ENCODE results near the gene MRM3.
"Not testable (repeated sequence)": the region's sequence is repeated elsewhere in the genome, so short reads cannot be mapped to it uniquely, and the experiment has no call there.

The MRM3 gene, protein sequence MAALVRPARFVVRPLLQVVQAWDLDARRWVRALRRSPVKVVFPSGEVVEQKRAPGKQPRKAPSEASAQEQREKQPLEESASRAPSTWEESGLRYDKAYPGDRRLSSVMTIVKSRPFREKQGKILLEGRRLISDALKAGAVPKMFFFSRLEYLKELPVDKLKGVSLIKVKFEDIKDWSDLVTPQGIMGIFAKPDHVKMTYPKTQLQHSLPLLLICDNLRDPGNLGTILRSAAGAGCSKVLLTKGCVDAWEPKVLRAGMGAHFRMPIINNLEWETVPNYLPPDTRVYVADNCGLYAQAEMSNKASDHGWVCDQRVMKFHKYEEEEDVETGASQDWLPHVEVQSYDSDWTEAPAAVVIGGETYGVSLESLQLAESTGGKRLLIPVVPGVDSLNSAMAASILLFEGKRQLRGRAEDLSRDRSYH

DNA sequence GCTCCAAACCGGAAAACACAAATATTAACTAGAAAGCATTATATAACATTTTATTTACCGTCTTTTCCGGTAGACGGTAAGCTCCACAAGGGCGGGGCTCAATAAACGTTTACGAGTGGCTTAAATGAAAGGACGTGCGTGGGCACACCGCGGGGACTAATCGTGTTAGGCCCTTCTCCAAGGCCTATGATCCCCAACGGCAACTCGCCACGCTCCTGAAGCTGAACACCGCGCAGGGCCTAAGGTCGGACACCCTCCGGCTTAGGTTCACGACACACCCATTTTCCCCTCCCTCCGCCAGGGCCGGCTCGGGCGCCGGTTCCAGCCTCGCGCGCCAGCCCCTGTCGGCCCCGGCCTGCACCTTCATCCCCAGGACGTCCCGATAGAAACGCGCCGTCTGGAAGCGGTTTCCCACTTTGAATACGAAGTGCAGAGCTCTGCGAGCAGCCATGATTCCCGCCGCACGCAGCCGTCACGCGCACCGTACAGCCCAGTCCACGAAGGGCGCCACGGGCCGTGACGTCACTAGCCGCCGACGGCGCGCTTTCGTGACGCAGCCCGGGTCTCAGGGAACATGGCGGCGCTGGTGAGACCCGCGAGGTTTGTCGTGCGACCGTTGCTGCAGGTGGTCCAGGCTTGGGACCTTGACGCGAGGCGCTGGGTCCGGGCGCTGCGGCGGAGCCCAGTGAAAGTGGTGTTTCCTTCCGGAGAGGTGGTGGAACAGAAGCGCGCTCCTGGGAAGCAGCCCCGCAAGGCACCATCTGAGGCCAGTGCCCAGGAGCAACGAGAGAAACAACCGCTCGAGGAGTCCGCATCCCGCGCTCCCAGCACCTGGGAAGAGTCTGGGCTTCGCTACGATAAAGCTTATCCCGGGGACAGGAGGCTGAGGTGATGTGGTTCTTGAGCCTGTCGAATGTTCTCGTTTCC lies at the start of gene MRM3, which contains the start of gene GLOD4:
MRM3 (plus strand) TSS at position 549 of the 927 bp plus-strand sequence; CDS start at position 575, 26 bp downstream.
GLOD4 (minus strand) TSS at position 476 of the 927 bp plus-strand sequence; CDS start at position 451, 25 bp downstream.
- peak; percentile 52 for DNase-seq (ENCODE audit: low read depth)

DNA sequence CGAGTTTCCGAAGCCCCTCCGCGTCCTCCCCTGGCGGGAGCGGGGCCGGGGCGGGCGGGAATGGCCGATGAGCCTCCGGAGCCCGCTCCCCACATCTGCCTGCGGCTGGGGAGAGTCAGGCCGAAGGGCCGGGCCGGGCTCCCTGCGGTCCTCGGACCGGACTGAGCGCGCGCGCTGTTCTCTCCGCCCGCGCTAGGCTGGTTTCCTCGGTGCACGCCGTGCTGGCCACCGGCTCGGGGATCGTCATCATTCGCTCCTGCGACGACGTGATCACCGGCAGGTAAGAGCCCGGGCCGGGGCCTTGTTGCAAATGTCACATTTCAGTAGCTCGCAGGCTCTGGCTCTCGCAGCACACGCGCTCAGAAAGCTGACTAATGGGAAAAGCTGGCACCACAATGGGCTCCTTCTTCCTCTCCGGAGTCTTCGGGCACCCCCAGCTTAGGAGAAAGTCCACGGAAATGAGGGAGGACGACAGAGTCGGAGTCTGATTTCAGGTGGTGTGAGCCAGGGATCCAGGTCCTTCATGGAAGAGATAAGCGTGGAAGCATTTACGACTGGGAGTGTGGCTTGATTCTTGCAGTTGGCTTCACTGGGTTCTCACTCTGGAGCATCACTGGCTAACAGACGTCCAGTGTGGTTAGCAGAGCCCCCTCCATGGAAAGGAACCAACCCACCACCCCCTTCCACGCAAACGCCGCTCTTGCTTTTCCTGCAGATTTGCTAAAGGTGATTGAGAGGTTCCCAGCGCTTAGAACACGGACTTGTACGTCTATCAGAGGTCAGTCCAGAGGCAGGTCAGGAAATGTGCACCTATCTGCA lies 49.0 kb upstream of the MRM3 start:
- no peak for DNase-seq (ENCODE audit: low read depth)
- H3K4me3 ChIP-seq (ENCODE audit: low read depth, low read length), result peak overlapping the region; percentile 70

More for the DNA sequence above, at the start of gene MRM3, which contains the start of gene GLOD4:
- H3K4me3 ChIP-seq (ENCODE audit: low read depth, low read length), result peak within 1 kb of the TSS; percentile 98

DNA sequence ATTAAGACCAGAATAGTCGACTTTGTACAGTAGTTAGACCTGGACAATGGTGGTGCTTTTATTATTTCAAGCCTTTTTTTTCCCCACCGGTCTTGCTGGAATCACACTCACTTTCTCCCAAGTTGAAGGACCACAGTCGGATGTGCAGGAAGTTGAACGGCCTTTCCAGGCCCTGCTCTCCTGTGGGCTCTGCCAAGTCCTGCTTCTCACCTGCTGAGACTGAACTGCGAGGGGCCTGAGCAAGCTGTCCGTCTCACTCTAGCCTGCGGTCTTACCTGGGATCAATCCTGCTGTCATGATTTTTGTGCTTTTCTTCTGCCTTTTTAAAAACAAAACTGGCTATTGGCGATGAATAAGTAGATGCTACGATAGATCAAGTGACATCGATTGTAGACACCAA lies 48.4 kb upstream of the MRM3 start:
- DNase-seq (ENCODE audit: low read depth), result no peak
- H3K4me3 ChIP-seq (ENCODE audit: low read depth, low read length), result peak overlapping the region; percentile 70

GRCh38 chr17:737561-738113 lies 44.5 kb upstream of the MRM3 start:
- DNase-seq (ENCODE audit: low read depth), result no peak

DNA sequence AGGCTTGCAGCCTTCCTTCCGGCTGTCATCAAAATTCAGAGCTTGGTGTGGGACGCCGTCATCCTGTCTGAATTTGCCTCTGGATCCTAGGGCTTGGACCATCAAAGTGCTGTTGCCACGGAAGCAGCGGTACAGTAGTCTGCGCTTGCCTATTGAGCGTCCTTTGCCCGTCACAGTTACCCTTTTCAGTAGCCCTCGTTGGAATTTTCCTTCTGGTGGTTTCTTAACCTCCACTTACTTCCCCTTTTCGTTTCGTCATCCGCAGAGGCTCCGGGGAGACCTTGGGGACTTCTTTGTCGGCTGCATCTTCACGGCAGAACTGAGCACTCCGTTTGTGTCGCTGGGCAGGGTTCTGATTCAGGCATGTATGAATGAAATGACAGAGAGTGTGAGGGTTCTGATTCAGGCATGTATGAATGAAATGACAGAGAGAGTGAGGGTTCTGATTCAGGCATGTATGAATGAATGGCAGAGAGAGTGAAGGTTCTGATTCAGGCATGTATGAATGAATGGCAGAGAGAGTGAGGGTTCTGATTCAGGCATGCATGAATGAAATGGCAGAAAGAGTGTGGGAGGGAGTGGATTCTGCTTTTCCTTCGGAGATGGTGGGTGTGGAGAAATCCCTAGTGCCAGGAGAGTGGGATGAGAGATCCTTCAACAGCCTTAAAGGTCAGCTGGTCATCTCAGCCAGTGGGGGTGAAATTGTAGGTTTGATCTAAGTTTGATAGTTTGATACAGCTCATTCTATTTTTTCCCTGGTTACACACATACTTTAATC lies 41.7 kb upstream of the MRM3 start:
- no peak overlapping the region for H3K4me3 ChIP-seq (ENCODE audit: low read depth, low read length)
- no peak for DNase-seq (ENCODE audit: low read depth)

More at GRCh38 chr17:737561-738113, 44.5 kb upstream of the MRM3 start:
- H3K4me3 ChIP-seq (ENCODE audit: low read depth, low read length), result no peak overlapping the region

DNA sequence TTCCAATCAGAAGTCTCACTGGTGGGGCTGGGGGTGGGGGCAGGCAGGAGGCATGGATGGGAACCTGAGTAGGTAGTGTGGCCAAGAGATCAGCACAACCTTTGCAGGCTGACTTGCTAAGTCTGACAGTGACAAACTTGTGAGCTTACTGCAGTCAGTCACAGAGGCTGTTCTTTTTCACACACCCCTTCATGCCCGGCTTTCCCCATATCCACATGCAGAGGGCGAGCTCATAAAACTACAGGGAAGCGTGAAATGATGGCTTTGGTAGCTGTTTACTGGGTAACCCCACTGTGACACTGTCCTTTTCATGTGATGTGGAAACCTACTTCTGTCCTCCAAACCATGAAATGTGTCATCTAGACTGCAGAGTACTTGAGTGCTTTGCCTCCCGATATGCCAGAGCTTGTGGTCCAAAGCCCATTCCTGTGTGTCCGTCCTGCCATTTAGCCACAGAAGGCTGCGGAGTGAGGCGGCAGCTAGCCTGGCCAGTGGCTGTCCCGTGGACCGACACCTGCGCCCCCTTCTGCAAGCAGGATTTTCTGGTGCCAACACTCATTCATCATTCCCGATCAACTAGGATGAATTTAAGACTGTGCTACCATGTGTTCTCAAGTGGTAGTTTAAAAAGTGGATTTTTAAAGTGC lies 39.9 kb upstream of the MRM3 start:
- no peak overlapping the region for H3K4me3 ChIP-seq (ENCODE audit: low read depth, low read length)
- DNase-seq (ENCODE audit: low read depth), result no peak

DNA sequence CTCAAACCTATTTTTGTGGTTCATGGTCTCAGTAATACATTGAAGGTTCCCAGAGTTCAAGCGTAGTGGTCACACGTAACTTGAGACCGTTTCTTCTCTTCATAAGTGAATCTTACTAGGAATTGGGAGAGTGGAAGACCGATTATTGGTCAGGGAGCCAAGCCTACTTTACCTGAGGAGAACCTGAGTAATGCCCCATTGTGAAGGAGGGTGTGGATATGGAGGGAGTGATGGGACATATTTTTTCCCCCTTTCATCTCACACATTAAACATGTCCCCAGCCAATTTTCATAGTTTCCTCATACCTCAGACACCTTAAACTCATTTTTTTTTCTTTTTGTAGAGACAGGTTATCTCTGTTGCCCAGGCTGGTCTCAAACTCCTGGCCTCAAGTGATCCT lies 39.0 kb upstream of the MRM3 start:
- DNase-seq (ENCODE audit: low read depth), result no peak
- H3K4me3 ChIP-seq (ENCODE audit: low read depth, low read length), result no peak overlapping the region

DNA sequence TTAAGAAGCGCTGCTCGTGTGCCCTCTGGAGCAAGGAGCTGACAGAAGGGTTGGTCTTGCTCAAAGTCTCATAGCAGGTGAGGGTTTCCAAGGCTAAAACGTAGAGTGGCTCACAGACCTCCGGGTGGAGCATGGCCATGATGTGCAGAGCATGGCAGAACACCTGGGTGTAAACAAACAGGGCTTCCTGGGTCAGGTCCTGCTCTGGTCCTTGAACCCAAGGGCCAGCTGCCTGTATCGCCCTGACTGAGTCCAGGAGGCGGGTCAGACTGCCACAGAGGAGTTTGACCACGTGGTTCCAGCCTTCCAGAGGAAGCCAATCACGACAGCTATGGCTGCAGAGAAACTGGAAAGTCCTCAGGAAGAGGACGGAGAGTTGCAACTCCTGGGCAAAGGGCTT lies 37.2 kb upstream of the MRM3 start:
- no peak for DNase-seq (ENCODE audit: low read depth)
- no peak overlapping the region for H3K4me3 ChIP-seq (ENCODE audit: low read depth, low read length)

- H3K4me3 ChIP-seq (ENCODE audit: low read depth, low read length), result no peak overlapping the region
- no peak for DNase-seq (ENCODE audit: low read depth)
Observed at GRCh38 chr17:745406-745805, 36.7 kb upstream of the MRM3 start.

DNA sequence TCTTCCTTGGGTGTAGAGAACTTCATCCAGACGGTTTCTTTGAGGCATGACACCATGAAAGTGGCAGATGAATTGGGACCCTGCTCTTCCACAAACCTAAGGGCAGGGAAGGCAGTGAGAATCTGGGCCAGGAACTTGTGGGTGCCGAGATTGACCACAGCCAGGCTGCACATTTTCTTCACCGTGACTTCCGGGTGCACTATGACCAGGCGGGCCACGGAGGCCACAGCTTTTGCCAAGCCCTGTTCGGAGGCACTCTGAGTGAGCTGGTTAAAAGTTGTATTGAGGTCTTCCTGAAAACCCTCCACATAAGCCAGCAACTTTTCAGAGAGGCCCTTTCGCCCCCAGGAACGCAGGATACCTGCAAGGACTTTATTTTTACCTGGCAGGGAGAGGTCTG lies 36.0 kb upstream of the MRM3 start:
- H3K4me3 ChIP-seq (ENCODE audit: low read depth, low read length), result no peak overlapping the region
- no peak for DNase-seq (ENCODE audit: low read depth)

- H3K4me3 ChIP-seq (ENCODE audit: low read depth, low read length), result no peak overlapping the region
- DNase-seq (ENCODE audit: low read depth), result no peak
Observed at GRCh38 chr17:746783-747629, 35.1 kb upstream of the MRM3 start.

DNA sequence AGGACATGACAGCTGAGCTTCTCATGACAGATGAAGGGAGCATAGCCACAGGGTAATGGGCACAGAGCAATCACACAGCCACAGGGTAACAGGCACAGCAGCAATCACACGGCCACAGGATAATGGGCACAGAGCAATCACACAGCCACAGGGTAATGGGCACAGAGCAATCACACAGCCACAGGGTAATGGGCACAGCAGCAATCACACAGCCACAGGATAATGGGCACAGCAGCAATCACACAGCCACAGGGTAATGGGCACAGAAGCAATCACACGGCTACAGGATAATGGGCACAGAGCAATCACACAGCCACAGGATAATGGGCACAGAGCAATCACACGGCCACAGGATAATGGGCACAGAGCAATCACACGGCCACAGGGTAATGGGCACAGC lies 33.5 kb upstream of the MRM3 start:
- H3K4me3 ChIP-seq (ENCODE audit: low read depth, low read length); DNase-seq (ENCODE audit: low read depth): not testable (repeated sequence)

GRCh38 chr17:749359-749758 lies 32.8 kb upstream of the MRM3 start:
- H3K4me3 ChIP-seq (ENCODE audit: low read depth, low read length); DNase-seq (ENCODE audit: low read depth): not testable (repeated sequence)

DNA sequence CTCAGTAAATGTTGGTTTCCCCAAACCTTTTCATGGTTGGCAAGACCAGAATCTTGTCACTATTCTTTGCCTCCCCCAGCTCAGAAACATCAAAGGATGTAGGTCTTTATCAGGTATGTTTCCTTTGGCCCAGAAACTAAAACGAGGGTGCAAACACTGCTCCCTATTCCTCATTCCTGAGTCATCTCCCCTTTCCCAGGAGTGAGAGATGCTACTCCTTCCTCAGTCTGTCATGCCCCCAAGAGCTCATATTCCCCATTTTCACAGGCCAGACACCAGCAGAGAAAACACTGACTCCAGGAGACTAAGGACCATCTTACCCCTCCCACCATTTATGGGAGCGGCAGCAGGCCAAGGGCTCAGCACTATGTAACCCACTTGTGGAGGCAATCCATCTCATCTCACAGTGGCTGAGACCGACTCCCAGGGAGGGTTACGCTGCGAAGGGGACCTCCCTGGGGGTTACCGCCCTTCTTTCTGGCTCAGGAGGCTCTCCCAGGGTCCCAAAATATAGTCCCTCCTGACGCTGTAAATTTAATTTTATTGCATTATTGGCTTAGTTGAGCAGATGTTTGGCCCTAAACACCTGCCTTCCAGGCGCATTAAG lies 31.6 kb upstream of the MRM3 start:
- peak overlapping the region; percentile 80 for H3K4me3 ChIP-seq (ENCODE audit: low read depth, low read length)
- no peak for DNase-seq (ENCODE audit: low read depth)

- no peak for DNase-seq (ENCODE audit: low read depth)
- H3K4me3 ChIP-seq (ENCODE audit: low read depth, low read length), result peak overlapping the region; percentile 80
Observed at GRCh38 chr17:751269-752001, 30.7 kb upstream of the MRM3 start.

Measured in skeletal muscle cell (primary cell).